ENCODE data around the gene KCNJ12.
"Not testable (repeated sequence)": the region's sequence is repeated elsewhere in the genome, so short reads cannot be mapped to it uniquely, and the experiment has no call there.

The KCNJ12 gene

DNA sequence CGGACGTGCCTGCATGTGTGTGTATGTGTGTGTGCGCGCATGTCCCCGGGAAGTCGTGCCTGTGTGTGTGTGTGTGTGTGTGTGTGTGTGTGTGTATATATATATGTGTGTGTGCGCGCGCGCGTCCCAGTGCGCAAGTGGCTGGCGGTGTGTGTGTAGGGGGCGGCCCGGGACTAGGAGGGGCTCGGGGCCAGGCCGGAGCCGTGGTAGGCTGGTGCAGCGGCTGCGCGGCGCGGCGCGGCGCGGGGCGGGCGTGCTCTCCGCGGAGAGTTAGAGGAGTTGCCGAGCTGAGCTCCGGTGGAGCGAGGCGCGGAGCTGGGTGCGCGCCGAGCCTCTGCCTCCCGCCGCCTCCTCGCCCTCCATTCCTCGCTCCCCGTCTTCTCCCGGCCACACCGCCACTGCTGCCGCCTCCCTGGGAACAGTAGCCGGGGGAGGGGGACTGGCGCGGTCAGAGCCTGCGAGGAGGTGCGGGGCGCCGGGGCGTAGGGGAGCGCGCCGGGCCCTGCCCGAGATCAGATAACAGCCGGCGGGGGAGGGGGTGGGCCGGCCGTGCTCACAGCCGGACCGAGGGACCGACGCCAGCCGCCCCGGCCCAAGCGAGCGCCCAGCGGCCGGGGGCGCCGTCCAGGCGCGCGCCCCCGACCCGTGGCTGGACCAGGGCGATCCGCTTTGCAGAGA is at the start of gene KCNJ12:
KCNJ12 (plus strand) TSS at position 277 of the 678 bp plus-strand sequence. CDS start 38,986 bp downstream, outside the sequence.
- peak within 1 kb of the TSS; percentile 31 for H3K4me3 ChIP-seq (ENCODE audit: low read depth, low read length)
- in situ Hi-C loops (cut with HindIII; ENCODE audit: low sequenced_read_pairs): no loop called here
- TF ChIP-seq CTCF (IDR thresholded peaks at IDR 0.05; ENCODE audit: low read depth, low read length): no peak
- peak; percentile 8 for DNase-seq (ENCODE audit: low read depth, low spot score)

GRCh38 chr17:21327921-21328320 is 48.2 kb upstream of the KCNJ12 start:
- H3K4me3 ChIP-seq (ENCODE audit: low read depth, low read length); DNase-seq (ENCODE audit: low read depth, low spot score); in situ Hi-C loops (cut with HindIII; ENCODE audit: low sequenced_read_pairs): not testable (repeated sequence)

DNA sequence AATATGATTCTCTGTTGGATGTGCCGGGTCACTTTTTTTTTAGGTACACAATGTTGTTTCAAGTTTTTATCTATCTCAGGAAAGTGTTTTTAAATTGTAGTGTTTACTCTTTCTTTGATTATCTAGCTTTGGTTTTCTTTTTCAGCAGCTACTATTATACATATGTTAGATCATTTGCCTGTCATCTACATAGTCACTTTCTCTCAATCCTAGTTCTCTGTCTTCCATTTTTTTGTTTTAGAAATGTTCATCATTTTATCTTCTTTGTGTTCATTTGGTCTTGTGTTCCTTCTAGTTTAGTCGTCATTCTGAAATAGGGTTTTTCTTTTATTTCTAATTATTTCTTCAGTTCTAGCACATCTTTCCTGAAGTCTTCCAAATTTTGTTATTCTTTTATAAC is 47.4 kb upstream of the KCNJ12 start:
- DNase-seq (ENCODE audit: low read depth, low spot score); H3K4me3 ChIP-seq (ENCODE audit: low read depth, low read length); in situ Hi-C loops (cut with HindIII; ENCODE audit: low sequenced_read_pairs): not testable (repeated sequence)

DNA sequence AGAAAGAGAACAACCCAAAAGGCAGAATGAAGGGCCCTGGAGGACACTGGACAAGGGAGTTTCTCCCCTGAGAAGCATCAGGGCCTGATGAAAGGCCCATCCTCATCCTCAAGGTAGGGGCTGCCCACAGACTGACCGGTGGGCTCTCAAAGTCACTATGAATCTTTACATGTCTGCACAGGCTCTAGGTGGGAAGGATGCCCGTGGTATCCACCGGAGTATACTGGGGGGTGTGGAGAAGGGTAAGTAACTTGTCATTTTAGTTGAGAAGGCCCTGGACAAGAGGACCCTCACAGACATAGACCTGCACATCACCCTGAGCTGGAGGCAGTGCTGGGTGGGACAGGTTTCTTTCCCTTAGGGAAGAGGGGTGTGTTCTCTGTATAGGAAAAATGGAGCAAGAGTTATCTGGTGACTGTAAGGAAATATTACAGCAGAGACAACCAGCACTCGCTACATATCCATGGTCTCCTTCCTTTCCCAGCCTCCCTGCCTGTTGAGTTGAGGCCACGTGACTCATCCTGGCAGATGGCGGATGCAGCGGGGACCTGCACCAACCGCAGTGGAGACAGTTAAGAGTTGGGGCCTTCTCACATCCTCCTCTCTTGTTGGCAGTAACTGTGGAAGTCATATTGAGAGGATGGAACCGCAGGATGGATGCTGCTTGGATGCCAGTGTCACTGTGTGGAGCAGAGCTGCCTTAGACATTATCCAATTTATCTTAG is 45.6 kb upstream of the KCNJ12 start:
- DNase-seq (ENCODE audit: low read depth, low spot score): no peak
- TF ChIP-seq CTCF (IDR thresholded peaks at IDR 0.05; ENCODE audit: low read depth, low read length): no peak

GRCh38 chr17:21336541-21337294 is 39.4 kb upstream of the KCNJ12 start:
- in situ Hi-C loops (cut with HindIII; ENCODE audit: low sequenced_read_pairs); DNase-seq (ENCODE audit: low read depth, low spot score); H3K4me3 ChIP-seq (ENCODE audit: low read depth, low read length): not testable (repeated sequence)

More for the DNA sequence above, 45.6 kb upstream of the KCNJ12 start:
- in situ Hi-C loops (cut with HindIII; ENCODE audit: low sequenced_read_pairs): no loop called here
- no peak overlapping the region for H3K4me3 ChIP-seq (ENCODE audit: low read depth, low read length)

- in situ Hi-C loops (cut with HindIII; ENCODE audit: low sequenced_read_pairs); DNase-seq (ENCODE audit: low read depth, low spot score); H3K4me3 ChIP-seq (ENCODE audit: low read depth, low read length): not testable (repeated sequence)
Observed at GRCh38 chr17:21337981-21338625, 38.1 kb upstream of the KCNJ12 start.

DNA sequence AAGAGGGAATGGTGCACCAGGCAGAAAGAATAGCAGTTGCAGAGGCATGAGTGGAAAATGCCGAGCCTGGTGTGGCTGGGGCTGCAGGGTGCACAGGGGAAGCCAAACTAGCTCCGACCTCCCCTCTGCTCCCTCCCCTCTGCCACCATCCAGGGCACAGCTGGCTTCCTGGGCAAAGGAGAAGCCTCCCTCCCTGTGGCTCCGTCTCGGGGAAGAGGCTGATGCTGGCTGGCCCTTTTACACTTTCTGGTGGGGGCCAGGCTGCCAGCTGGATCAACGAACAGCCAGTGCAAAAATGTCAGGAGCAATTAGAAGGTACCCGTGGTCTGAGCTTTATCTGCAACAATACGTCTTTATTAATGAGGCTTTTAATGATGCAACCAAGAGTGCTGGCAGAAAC is 37.1 kb upstream of the KCNJ12 start:
- in situ Hi-C loops (cut with HindIII; ENCODE audit: low sequenced_read_pairs): no loop called here
- DNase-seq (ENCODE audit: low read depth, low spot score): no peak
- H3K4me3 ChIP-seq (ENCODE audit: low read depth, low read length): no peak overlapping the region
- no peak for TF ChIP-seq CTCF (IDR thresholded peaks at IDR 0.05; ENCODE audit: low read depth, low read length)

DNA sequence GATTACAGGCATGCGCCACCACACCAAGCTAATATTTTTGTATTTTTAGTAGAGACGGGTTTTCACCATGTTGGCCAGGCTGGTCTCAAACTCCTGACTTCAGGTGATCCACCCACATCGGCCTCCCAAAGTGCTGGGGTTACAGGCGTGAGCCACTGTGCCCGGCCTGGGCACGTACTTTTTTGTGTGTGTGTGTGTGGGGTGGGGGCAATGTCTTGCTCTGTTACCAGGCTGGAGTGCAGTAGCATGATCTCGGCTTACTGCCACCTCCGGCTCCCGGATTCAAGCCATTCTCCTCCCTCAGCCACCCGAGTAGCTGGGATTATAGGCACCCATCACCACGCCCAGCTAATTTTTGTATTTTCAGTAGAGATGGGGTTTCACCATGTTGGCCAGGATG is 36.6 kb upstream of the KCNJ12 start:
- in situ Hi-C loops (cut with HindIII; ENCODE audit: low sequenced_read_pairs); DNase-seq (ENCODE audit: low read depth, low spot score); H3K4me3 ChIP-seq (ENCODE audit: low read depth, low read length): not testable (repeated sequence)

GRCh38 chr17:21340407-21340806 is 35.8 kb upstream of the KCNJ12 start:
- H3K4me3 ChIP-seq (ENCODE audit: low read depth, low read length); in situ Hi-C loops (cut with HindIII; ENCODE audit: low sequenced_read_pairs); DNase-seq (ENCODE audit: low read depth, low spot score): not testable (repeated sequence)

DNA sequence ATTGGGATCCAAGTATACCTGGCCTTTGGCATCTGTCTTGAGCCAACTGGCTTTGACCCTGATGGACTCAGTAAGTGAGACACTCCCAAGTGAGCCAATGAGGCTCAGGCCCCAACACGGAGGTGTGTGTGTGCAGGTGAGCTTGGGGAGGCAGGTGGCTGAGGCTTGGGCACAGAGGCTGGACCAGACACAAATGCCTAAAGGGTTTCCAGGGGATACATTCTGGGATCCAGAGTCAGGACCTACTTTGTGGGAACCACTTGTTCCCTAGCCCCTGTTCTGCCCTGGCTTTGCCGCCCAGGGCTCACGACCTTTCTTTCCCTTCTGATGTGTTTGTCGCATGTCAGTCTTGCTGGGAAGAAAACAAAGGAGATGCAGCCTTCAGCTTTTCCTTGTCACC is 34.9 kb upstream of the KCNJ12 start:
- in situ Hi-C loops (cut with HindIII; ENCODE audit: low sequenced_read_pairs); H3K4me3 ChIP-seq (ENCODE audit: low read depth, low read length); DNase-seq (ENCODE audit: low read depth, low spot score): not testable (repeated sequence)

DNA sequence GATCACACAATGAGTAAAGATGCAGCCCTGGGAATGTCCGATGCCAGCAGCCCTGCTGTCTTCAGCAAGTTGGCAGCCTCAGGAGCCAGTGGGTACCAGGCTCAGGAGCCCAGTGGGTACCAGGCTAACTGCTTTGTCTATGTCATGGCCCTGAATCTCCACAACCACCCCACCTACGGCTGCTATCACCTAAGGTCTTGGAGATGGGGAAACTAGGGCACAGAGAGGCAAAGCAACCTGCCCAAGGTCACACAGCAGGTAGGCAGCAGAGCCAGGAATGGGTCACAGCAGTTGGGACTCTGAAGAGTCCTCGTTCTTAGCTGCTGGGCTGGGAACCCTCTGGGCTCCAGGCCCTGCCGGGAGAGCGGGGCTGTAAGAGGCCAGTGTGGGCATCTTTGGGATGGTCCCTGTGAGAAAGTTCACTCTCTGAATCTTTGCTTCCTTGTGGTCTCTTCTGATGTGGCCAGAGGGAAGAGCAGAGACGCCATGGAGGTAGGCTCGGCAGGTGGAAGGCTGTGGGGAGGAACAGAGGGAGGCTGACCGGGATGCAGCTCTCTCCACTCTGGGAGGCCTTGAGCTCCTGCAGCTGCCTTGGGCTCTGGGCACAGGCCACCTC is 34.1 kb upstream of the KCNJ12 start:
- in situ Hi-C loops (cut with HindIII; ENCODE audit: low sequenced_read_pairs); DNase-seq (ENCODE audit: low read depth, low spot score); H3K4me3 ChIP-seq (ENCODE audit: low read depth, low read length): not testable (repeated sequence)

- H3K4me3 ChIP-seq (ENCODE audit: low read depth, low read length); in situ Hi-C loops (cut with HindIII; ENCODE audit: low sequenced_read_pairs); DNase-seq (ENCODE audit: low read depth, low spot score): not testable (repeated sequence)
Observed at GRCh38 chr17:21343061-21343949, 32.9 kb upstream of the KCNJ12 start.
